Measurements from ENCODE around the gene SPDYE17.
"Not testable (repeated sequence)": the region's sequence is repeated elsewhere in the genome, so short reads cannot be mapped to it uniquely, and the experiment has no call there.

SPDYE17 gene

GRCh38 chr7:76982501-76982900, 49.7 kb downstream of the SPDYE17 start:
- not testable (repeated sequence) for H3K4me3 ChIP-seq (ENCODE audit: low read length); H3K36me3 ChIP-seq (ENCODE audit: insufficient read depth, low read length); H3K9me3 ChIP-seq (ENCODE audit: insufficient read depth, low read depth, low read length); H3K27me3 ChIP-seq (ENCODE audit: insufficient read depth, low read length); H3K9ac ChIP-seq (ENCODE audit: low read depth, low read length); H3K4me1 ChIP-seq (ENCODE audit: insufficient read depth, low read length); H3K27ac ChIP-seq (ENCODE audit: low read depth, low read length)
- WGBS, result no CpG with 5 or more reads among the region's 10 CpGs

GRCh38 chr7:76981187-76981970, 50.8 kb downstream of the SPDYE17 start:
- 100% methylated on average over 7 of the region's 26 CpGs for WGBS
- not testable (repeated sequence) for H3K27me3 ChIP-seq (ENCODE audit: insufficient read depth, low read length); H3K4me3 ChIP-seq (ENCODE audit: low read length); H3K4me1 ChIP-seq (ENCODE audit: insufficient read depth, low read length); H3K9ac ChIP-seq (ENCODE audit: low read depth, low read length); H3K9me3 ChIP-seq (ENCODE audit: insufficient read depth, low read depth, low read length); H3K36me3 ChIP-seq (ENCODE audit: insufficient read depth, low read length); H3K27ac ChIP-seq (ENCODE audit: low read depth, low read length)

GRCh38 chr7:76980576-76980975, 51.6 kb downstream of the SPDYE17 start:
- H3K4me3 ChIP-seq (ENCODE audit: low read length); H3K36me3 ChIP-seq (ENCODE audit: insufficient read depth, low read length); H3K9ac ChIP-seq (ENCODE audit: low read depth, low read length); H3K4me1 ChIP-seq (ENCODE audit: insufficient read depth, low read length); H3K9me3 ChIP-seq (ENCODE audit: insufficient read depth, low read depth, low read length); H3K27me3 ChIP-seq (ENCODE audit: insufficient read depth, low read length); H3K27ac ChIP-seq (ENCODE audit: low read depth, low read length): not testable (repeated sequence)
- 93% methylated on average over 21 of the region's 21 CpGs for WGBS

- WGBS, result 88% methylated on average over 4 of the region's 13 CpGs
- H3K36me3 ChIP-seq (ENCODE audit: insufficient read depth, low read length), result not testable (repeated sequence)
Observed at GRCh38 chr7:76977761-76978367, 54.3 kb downstream of the SPDYE17 start.

GRCh38 chr7:76974793-76975579, 57.2 kb downstream of the SPDYE17 start:
- H3K4me3 ChIP-seq (ENCODE audit: low read length); H3K4me1 ChIP-seq (ENCODE audit: insufficient read depth, low read length); H3K36me3 ChIP-seq (ENCODE audit: insufficient read depth, low read length); H3K9me3 ChIP-seq (ENCODE audit: insufficient read depth, low read depth, low read length); H3K27me3 ChIP-seq (ENCODE audit: insufficient read depth, low read length); H3K9ac ChIP-seq (ENCODE audit: low read depth, low read length); H3K27ac ChIP-seq (ENCODE audit: low read depth, low read length): not testable (repeated sequence)
- 92% methylated on average over 18 of the region's 27 CpGs for WGBS

More at GRCh38 chr7:76977761-76978367, 54.3 kb downstream of the SPDYE17 start:
- not testable (repeated sequence) for H3K27ac ChIP-seq (ENCODE audit: low read depth, low read length); H3K9ac ChIP-seq (ENCODE audit: low read depth, low read length); H3K4me3 ChIP-seq (ENCODE audit: low read length); H3K27me3 ChIP-seq (ENCODE audit: insufficient read depth, low read length); H3K4me1 ChIP-seq (ENCODE audit: insufficient read depth, low read length); H3K9me3 ChIP-seq (ENCODE audit: insufficient read depth, low read depth, low read length)

- not testable (repeated sequence) for H3K36me3 ChIP-seq (ENCODE audit: insufficient read depth, low read length); H3K27ac ChIP-seq (ENCODE audit: low read depth, low read length); H3K4me1 ChIP-seq (ENCODE audit: insufficient read depth, low read length); H3K9me3 ChIP-seq (ENCODE audit: insufficient read depth, low read depth, low read length); H3K9ac ChIP-seq (ENCODE audit: low read depth, low read length); H3K4me3 ChIP-seq (ENCODE audit: low read length); H3K27me3 ChIP-seq (ENCODE audit: insufficient read depth, low read length)
- WGBS, result 100% methylated on average over 2 of the region's 12 CpGs
Observed at GRCh38 chr7:76974336-76974735, 57.8 kb downstream of the SPDYE17 start.

- 70% methylated on average over 4 of the region's 8 CpGs for WGBS
- not testable (repeated sequence) for H3K9ac ChIP-seq (ENCODE audit: low read depth, low read length)
Observed at GRCh38 chr7:76972391-76972790, 59.8 kb downstream of the SPDYE17 start.

More at GRCh38 chr7:76972391-76972790, 59.8 kb downstream of the SPDYE17 start:
- not testable (repeated sequence) for H3K4me3 ChIP-seq (ENCODE audit: low read length); H3K27me3 ChIP-seq (ENCODE audit: insufficient read depth, low read length); H3K9me3 ChIP-seq (ENCODE audit: insufficient read depth, low read depth, low read length); H3K27ac ChIP-seq (ENCODE audit: low read depth, low read length); H3K36me3 ChIP-seq (ENCODE audit: insufficient read depth, low read length); H3K4me1 ChIP-seq (ENCODE audit: insufficient read depth, low read length)
